ENCODE results near the gene NKAIN2. TPM values are rescaled to one million over a fixed set of nuclear protein-coding genes. Genes with fewer than 3 reads are reported as not detected.

Gene NKAIN2
- total RNA-seq, 1 experiment from 2014 or later, result 2.7 TPM

DNA sequence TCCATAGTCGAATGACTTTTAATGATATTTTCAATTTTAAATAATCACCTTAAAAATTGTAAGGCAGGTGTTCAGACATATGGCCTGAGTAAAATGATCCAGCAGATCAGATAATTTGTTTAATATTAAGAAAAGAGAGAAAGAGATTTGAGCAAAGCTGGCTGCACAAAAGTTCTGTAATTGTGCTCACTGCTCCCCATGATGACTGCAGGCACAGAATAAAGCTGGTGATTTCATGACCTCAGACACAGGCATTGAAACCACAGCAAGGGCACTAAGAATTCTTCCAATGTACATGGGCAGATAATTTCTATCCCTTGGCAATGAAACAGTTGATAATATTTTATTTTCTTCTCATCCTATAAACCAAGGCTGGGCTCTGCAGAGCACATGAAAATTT is 553.1 kb downstream of the NKAIN2 start:
- no peaks in the 10 kb centered on the region for H3K27me3 Mint-ChIP-seq (ENCODE audit: insufficient read depth, unreplicated experiment)
- H3K4me1 Mint-ChIP-seq (ENCODE audit: insufficient read depth, unreplicated experiment), result no peaks in the 10 kb centered on the region
- ChIA-PET POLR2A (no interaction called here), CTCF (interaction anchor here (0.7 kb wide), 1 partner anchor 63 kb away, joined by 4 read pairs; no protein-coding TSS in a partner anchor)
- no peaks in the 10 kb centered on the region for H3K36me3 Mint-ChIP-seq (ENCODE audit: insufficient read depth, unreplicated experiment)
- H3K27ac Mint-ChIP-seq (ENCODE audit: low read depth, unreplicated experiment), result no peak overlapping the region
- no peak for DNase-seq (ENCODE audit: unreplicated experiment)
- H3K9me3 Mint-ChIP-seq (ENCODE audit: unreplicated experiment), result no peaks in the 10 kb centered on the region
- no TSS peak for BruUV-seq (replicated peaks)
- no peak overlapping the region for H3K4me3 Mint-ChIP-seq (ENCODE audit: unreplicated experiment)
- intact Hi-C loops (cut with micrococcal nuclease), result no loop called here
- TF ChIP-seq, protein P1, sequence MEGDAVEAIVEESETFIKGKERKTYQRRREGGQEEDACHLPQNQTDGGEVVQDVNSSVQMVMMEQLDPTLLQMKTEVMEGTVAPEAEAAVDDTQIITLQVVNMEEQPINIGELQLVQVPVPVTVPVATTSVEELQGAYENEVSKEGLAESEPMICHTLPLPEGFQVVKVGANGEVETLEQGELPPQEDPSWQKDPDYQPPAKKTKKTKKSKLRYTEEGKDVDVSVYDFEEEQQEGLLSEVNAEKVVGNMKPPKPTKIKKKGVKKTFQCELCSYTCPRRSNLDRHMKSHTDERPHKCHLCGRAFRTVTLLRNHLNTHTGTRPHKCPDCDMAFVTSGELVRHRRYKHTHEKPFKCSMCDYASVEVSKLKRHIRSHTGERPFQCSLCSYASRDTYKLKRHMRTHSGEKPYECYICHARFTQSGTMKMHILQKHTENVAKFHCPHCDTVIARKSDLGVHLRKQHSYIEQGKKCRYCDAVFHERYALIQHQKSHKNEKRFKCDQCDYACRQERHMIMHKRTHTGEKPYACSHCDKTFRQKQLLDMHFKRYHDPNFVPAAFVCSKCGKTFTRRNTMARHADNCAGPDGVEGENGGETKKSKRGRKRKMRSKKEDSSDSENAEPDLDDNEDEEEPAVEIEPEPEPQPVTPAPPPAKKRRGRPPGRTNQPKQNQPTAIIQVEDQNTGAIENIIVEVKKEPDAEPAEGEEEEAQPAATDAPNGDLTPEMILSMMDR (IDR thresholded peaks at IDR 0.05; ENCODE audit: unreplicated experiment), result no peak

DNA sequence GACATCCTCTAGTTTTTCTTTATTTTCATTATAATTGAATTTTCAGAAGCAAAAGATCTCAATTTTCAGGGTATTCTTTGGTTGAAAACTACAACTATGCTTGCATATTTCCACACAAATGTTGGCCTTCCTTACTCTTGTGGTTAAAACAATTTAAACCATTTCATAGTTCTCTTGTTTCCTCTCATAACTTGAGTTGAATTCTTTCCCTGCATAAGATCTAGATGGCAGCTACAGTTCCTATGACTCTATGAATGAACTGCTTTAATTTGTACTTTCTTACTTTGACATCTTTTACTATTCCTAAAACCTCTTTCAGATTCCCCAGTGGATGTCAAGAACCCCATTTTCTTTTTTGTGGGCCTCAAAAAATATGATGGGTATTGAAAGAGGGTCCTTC is 564.5 kb downstream of the NKAIN2 start:
- ChIA-PET CTCF (no interaction called here), POLR2A (no interaction called here)
- no peak for DNase-seq (ENCODE audit: unreplicated experiment)
- Mint-ChIP-seq H3K9me3 (ENCODE audit: unreplicated experiment) (peaks cover 13% of the 10 kb centered on the region), H3K4me1 (ENCODE audit: insufficient read depth, unreplicated experiment) (peaks cover 21% of the 10 kb centered on the region), H3K27ac (ENCODE audit: low read depth, unreplicated experiment) (no peak overlapping the region), H3K36me3 (ENCODE audit: insufficient read depth, unreplicated experiment) (no peaks in the 10 kb centered on the region), H3K4me3 (ENCODE audit: unreplicated experiment) (no peak overlapping the region), H3K27me3 (ENCODE audit: insufficient read depth, unreplicated experiment) (no peaks in the 10 kb centered on the region)
- intact Hi-C loops (cut with micrococcal nuclease), result no loop called here
- TF ChIP-seq, protein P1 (IDR thresholded peaks at IDR 0.05; ENCODE audit: unreplicated experiment), result no peak
- BruUV-seq (replicated peaks), result no TSS peak

DNA sequence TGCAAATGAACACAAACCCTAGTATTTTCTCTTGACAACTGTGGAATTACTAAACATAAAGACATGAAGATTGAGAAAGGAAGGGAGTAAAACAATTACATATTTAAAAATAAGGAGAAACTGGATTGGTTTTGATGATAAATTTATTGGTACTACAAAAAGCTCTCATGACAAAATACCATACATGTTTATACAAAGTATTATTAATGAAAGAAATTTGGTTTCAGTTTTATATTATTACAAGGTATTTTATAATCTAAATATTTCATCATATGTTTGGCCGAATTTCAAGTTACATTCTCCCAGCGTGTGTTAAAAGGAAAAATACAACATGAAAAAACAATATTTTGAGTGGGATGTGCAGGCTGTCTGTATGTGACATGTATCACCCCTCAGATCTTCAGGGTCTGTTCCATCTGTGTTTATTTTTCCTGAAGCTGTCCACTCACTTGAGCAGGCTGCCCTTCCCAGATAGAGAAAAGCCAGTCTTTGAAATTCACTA is 568.4 kb downstream of the NKAIN2 start:
- no peaks in the 10 kb centered on the region for H3K36me3 Mint-ChIP-seq (ENCODE audit: insufficient read depth, unreplicated experiment)
- no peaks in the 10 kb centered on the region for H3K27me3 Mint-ChIP-seq (ENCODE audit: insufficient read depth, unreplicated experiment)
- CTCF ChIA-PET, result interaction anchor here (0.6 to 1.1 kb wide), 2 partner anchors 139 to 170 kb away, joined by 3 to 4 read pairs; no protein-coding TSS in a partner anchor
- intact Hi-C loops (cut with micrococcal nuclease), result no loop called here
- POLR2A ChIA-PET, result interaction anchor here (0.5 to 1.3 kb wide), 2 partner anchors 11 to 31 kb away, joined by 3 read pairs; no protein-coding TSS in a partner anchor
- TF ChIP-seq, protein P1 (IDR thresholded peaks at IDR 0.05; ENCODE audit: unreplicated experiment), result no peak
- peaks cover 24% of the 10 kb centered on the region for H3K4me1 Mint-ChIP-seq (ENCODE audit: insufficient read depth, unreplicated experiment)
- H3K4me3 Mint-ChIP-seq (ENCODE audit: unreplicated experiment), result peak overlapping the region; percentile 22
- BruUV-seq (replicated peaks), result TSS peak; percentile 50
- H3K9me3 Mint-ChIP-seq (ENCODE audit: unreplicated experiment), result no peaks in the 10 kb centered on the region
- peak overlapping the region; percentile 85 for H3K27ac Mint-ChIP-seq (ENCODE audit: low read depth, unreplicated experiment)
- peak; percentile 36 for DNase-seq (ENCODE audit: unreplicated experiment)

DNA sequence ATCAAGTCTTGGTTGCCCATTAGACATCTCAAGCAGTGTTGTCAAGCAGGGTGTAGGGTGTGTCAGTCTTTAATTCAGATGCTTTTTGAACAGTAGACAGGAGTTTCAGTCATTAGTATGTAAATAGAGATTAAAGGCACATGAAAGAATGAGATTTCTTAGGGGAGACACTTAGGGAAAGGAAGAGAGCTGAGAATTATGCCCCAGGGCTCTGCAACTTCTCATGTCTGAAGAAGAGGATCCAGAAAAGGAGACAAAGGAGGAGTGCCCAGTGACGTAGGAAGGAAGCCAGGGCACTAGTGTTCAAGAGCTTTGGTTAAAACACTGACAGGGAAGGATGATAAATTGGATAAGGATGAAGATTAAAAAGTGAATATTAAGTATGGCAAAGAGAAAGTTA is 569.7 kb downstream of the NKAIN2 start:
- no peaks in the 10 kb centered on the region for H3K36me3 Mint-ChIP-seq (ENCODE audit: insufficient read depth, unreplicated experiment)
- no peak overlapping the region for H3K27ac Mint-ChIP-seq (ENCODE audit: low read depth, unreplicated experiment)
- H3K9me3 Mint-ChIP-seq (ENCODE audit: unreplicated experiment), result no peaks in the 10 kb centered on the region
- CTCF ChIA-PET, result interaction anchor here (0.6 kb wide), 1 partner anchor 148 kb away, joined by 3 read pairs; no protein-coding TSS in a partner anchor
- no peak for DNase-seq (ENCODE audit: unreplicated experiment)
- POLR2A ChIA-PET, result interaction anchor here (1.1 kb wide), 1 partner anchor 11 kb away, joined by 3 read pairs; no protein-coding TSS in a partner anchor
- no peak overlapping the region for H3K4me3 Mint-ChIP-seq (ENCODE audit: unreplicated experiment)
- TF ChIP-seq, protein P1 (IDR thresholded peaks at IDR 0.05; ENCODE audit: unreplicated experiment), result no peak
- BruUV-seq (replicated peaks), result no TSS peak
- intact Hi-C loops (cut with micrococcal nuclease), result no loop called here
- peaks cover 24% of the 10 kb centered on the region for H3K4me1 Mint-ChIP-seq (ENCODE audit: insufficient read depth, unreplicated experiment)
- no peaks in the 10 kb centered on the region for H3K27me3 Mint-ChIP-seq (ENCODE audit: insufficient read depth, unreplicated experiment)
